ENCODE data around the gene RPL37. TPM values are rescaled to one million over a fixed set of nuclear protein-coding genes. Genes with fewer than 3 reads are reported as not detected.
A peak's percentile ranks its signal among the peaks of the same experiment; 100 is the strongest.

Gene RPL37
- total and polyA plus RNA-seq, 9 of the 15 experiments (the other 6 are each of a cell fraction or from before 2014, with no cell fraction given): 2,342 to 7,963 (median 4,091) TPM

GRCh38 chr5:40798012-40798800 lies 36.8 kb downstream of the RPL37 start, which contains the start of gene PRKAA1 (continued):
- TF ChIP-seq, protein P1, sequence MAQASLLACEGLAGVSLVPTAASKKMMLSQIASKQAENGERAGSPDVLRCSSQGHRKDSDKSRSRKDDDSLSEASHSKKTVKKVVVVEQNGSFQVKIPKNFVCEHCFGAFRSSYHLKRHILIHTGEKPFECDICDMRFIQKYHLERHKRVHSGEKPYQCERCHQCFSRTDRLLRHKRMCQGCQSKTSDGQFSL (CRISPR knock-in tag; IDR thresholded peaks at IDR 0.05): peak; percentile 81
- TF ChIP-seq, protein P1 (tag; IDR thresholded peaks at IDR 0.05): no peak; a peak in 1 of 4 replicates
- TF ChIP-seq TBP (optimal IDR thresholded peaks at IDR 0.05; ENCODE audit: low read depth, low read length) (peak; percentile 92), CREB3 (tag; conservative IDR thresholded peaks at IDR 0.05; ENCODE audit: low read depth) (0 out of 2 replicates have a peak, but pooled peaks have one; percentile 50), ZNF609 (CRISPR knock-in tag; IDR thresholded peaks at IDR 0.05; ENCODE audit: borderline replicate concordance) (0 out of 2 replicates have a peak, but pooled peaks have one; percentile 59), CHD1 (IDR thresholded peaks at IDR 0.05; ENCODE audit: low read length) (peak; percentile 70), LEF1 (IDR thresholded peaks at IDR 0.05) (no peak), MCM2 (IDR thresholded peaks at IDR 0.05; ENCODE audit: low read depth) (no peak), TRIM24 (IDR thresholded peaks at IDR 0.05) (0 out of 4 replicates have a peak, but pooled peaks of 1 of the 2 experiments have one; percentile 9), POLR2A (conservative IDR thresholded peaks at IDR 0.05) (peak; percentile 93), ZFPM2 (CRISPR knock-in tag; IDR thresholded peaks at IDR 0.05) (no peak), ZC3H8 (IDR thresholded peaks at IDR 0.05) (no peak), ZNF354B (CRISPR knock-in tag; IDR thresholded peaks at IDR 0.05) (no peak), DLX4 (CRISPR knock-in tag; IDR thresholded peaks at IDR 0.05) (no peak), GATAD2B (IDR thresholded peaks at IDR 0.05; ENCODE audit: borderline replicate concordance) (no peak), CBFA2T3 (IDR thresholded peaks at IDR 0.05) (peak; percentile 35), GABPA (tag; conservative IDR thresholded peaks at IDR 0.05; ENCODE audit: low read depth) (peak; percentile 69), ZSCAN32 (CRISPR knock-in tag; IDR thresholded peaks at IDR 0.05) (0 out of 2 replicates have a peak, but pooled peaks have one; percentile 9), ZNF717 (CRISPR knock-in tag; IDR thresholded peaks at IDR 0.05) (no peak), ZFP36 (IDR thresholded peaks at IDR 0.05; ENCODE audit: low read depth, low read length, partially characterized antibody) (no peak), POLR2AphosphoS2 (IDR thresholded peaks at IDR 0.05; ENCODE audit: low read length) (no peak)
- TF ChIP-seq, protein P2, sequence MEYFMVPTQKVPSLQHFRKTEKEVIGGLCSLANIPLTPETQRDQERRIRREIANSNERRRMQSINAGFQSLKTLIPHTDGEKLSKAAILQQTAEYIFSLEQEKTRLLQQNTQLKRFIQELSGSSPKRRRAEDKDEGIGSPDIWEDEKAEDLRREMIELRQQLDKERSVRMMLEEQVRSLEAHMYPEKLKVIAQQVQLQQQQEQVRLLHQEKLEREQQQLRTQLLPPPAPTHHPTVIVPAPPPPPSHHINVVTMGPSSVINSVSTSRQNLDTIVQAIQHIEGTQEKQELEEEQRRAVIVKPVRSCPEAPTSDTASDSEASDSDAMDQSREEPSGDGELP (CRISPR knock-in tag; IDR thresholded peaks at IDR 0.05; ENCODE audit: borderline replicate concordance): peak; percentile 81; the same call in 1 of the 2 replicates
